ENCODE results near the gene EHMT1.

DNA sequence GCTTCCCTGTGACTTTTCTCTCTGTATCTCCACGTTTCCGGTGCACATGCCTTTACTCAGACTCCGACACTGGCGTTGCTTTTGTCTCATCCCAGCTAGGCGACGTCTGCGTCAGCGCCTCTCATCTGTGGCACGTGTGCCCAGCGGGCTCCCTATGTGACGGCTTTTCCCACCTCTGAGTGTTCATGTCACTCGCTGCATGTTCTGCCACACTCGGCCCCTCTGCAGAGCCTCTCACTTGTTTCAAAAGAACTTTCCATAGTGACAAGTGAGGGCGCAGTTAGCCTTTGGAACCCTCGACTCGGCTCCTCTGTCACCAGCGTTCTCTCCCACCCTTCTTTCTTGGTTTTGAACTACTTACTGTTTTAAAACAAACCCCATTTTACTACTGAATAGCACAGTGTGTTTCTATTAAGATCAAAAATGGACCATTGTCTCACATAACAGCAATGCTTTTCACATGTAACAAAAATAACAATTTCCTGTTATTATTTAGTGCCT is 145.4 kb downstream of the EHMT1 start:
- TF ChIP-seq POLR2AphosphoS5 (IDR thresholded peaks at IDR 0.05; ENCODE audit: low read depth), result no peak
- TF ChIP-seq, protein P1, sequence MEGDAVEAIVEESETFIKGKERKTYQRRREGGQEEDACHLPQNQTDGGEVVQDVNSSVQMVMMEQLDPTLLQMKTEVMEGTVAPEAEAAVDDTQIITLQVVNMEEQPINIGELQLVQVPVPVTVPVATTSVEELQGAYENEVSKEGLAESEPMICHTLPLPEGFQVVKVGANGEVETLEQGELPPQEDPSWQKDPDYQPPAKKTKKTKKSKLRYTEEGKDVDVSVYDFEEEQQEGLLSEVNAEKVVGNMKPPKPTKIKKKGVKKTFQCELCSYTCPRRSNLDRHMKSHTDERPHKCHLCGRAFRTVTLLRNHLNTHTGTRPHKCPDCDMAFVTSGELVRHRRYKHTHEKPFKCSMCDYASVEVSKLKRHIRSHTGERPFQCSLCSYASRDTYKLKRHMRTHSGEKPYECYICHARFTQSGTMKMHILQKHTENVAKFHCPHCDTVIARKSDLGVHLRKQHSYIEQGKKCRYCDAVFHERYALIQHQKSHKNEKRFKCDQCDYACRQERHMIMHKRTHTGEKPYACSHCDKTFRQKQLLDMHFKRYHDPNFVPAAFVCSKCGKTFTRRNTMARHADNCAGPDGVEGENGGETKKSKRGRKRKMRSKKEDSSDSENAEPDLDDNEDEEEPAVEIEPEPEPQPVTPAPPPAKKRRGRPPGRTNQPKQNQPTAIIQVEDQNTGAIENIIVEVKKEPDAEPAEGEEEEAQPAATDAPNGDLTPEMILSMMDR (conservative IDR thresholded peaks at IDR 0.05; ENCODE audit: low read depth in 2 of 2), result no peak
- TF ChIP-seq, protein P2, sequence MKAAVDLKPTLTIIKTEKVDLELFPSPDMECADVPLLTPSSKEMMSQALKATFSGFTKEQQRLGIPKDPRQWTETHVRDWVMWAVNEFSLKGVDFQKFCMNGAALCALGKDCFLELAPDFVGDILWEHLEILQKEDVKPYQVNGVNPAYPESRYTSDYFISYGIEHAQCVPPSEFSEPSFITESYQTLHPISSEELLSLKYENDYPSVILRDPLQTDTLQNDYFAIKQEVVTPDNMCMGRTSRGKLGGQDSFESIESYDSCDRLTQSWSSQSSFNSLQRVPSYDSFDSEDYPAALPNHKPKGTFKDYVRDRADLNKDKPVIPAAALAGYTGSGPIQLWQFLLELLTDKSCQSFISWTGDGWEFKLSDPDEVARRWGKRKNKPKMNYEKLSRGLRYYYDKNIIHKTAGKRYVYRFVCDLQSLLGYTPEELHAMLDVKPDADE (IDR thresholded peaks at IDR 0.05), result no peak
